Hepatic stellate cell (primary cell): ENCODE measurements around the gene WDR18.
A peak's percentile ranks its signal among the peaks of the same experiment; 100 is the strongest.
"Not testable (repeated sequence)": the region's sequence is repeated elsewhere in the genome, so short reads cannot be mapped to it uniquely, and the experiment has no call there.

ENCODE experiments used
- DNase-seq: peaks from one replicate; pipeline ENCODE4 v3.0.0; 2011; ENCODE audit warnings: low spot score

Gene WDR18

GRCh38 chr19:950352-951066 lies 33.6 kb upstream of the WDR18 start:
- no peak for DNase-seq

GRCh38 chr19:952049-952679 lies 32.0 kb upstream of the WDR18 start:
- DNase-seq: no peak

GRCh38 chr19:952680-953444 lies 31.3 kb upstream of the WDR18 start:
- no peak for DNase-seq

- no peak for DNase-seq
Observed at GRCh38 chr19:953445-954271, 30.5 kb upstream of the WDR18 start.

- DNase-seq: no peak
Observed at GRCh38 chr19:954272-954671, 29.9 kb upstream of the WDR18 start.

- DNase-seq: no peak
Observed at GRCh38 chr19:954672-955494, 29.3 kb upstream of the WDR18 start.

- DNase-seq: no peak
Observed at GRCh38 chr19:955803-956765, 28.1 kb upstream of the WDR18 start.

- DNase-seq: no peak
Observed at GRCh38 chr19:956766-957440, 27.2 kb upstream of the WDR18 start.

- DNase-seq: not testable (repeated sequence)
Observed at GRCh38 chr19:957578-957977, 26.6 kb upstream of the WDR18 start.

GRCh38 chr19:958967-959855 lies 24.9 kb upstream of the WDR18 start:
- DNase-seq: no peak

GRCh38 chr19:960020-960419 lies 24.1 kb upstream of the WDR18 start:
- no peak for DNase-seq

GRCh38 chr19:960601-960938 lies 23.6 kb upstream of the WDR18 start:
- DNase-seq: no peak

GRCh38 chr19:961866-962620 lies 22.1 kb upstream of the WDR18 start:
- DNase-seq: peak; percentile 87

GRCh38 chr19:962683-963400 lies 21.3 kb upstream of the WDR18 start:
- no peak for DNase-seq

- DNase-seq: no peak
Observed at GRCh38 chr19:963486-963951, 20.6 kb upstream of the WDR18 start.

GRCh38 chr19:964116-964520 lies 20.0 kb upstream of the WDR18 start:
- no peak for DNase-seq
